DMS 273 (cell line): ENCODE data around the gene PALB2.
"Not testable (repeated sequence)": the region's sequence is repeated elsewhere in the genome, so short reads cannot be mapped to it uniquely, and the experiment has no call there.

Source experiments
- DNase-seq: peaks from one replicate; lab custom pipeline; 2025; ENCODE audit not compliant: unreplicated experiment; lab: John Stamatoyannopoulos, UW

PALB2 gene

DNA sequence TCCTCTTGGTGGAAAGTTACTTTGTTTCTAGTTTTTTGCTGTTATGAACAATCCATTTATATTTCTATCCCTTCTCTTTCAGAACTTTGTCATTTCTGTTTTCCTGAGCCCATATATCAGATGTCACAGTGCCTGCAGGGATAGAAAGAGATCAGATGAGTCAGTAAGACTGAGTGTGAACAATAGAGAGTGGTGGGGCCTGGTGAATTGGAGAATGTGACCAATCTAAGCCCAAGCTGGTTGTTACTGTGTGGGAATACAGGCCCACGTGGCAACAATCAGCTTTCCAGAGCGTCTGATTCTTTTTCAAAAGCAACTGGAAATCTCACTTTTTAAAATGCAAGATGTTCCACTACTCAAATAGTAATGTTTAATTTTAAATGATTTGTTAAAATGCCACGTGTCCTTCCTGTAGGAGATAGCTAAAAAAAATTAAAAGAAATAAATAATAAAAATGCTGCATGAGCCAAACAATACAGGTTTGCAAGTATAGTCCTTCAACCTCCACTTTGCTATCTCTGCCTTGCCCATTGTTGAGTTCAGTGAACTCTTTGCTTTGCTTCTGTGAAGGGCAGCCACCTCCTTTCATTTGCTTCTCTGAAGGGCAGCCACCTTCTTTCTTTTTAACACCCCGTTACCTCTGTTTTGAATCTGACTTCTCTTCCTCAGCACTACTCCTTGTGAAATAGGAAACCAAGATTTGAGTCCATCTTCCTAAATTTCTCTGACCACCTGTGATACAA lies 9.7 kb upstream of the PALB2 start:
- no peak for DNase-seq

DNA sequence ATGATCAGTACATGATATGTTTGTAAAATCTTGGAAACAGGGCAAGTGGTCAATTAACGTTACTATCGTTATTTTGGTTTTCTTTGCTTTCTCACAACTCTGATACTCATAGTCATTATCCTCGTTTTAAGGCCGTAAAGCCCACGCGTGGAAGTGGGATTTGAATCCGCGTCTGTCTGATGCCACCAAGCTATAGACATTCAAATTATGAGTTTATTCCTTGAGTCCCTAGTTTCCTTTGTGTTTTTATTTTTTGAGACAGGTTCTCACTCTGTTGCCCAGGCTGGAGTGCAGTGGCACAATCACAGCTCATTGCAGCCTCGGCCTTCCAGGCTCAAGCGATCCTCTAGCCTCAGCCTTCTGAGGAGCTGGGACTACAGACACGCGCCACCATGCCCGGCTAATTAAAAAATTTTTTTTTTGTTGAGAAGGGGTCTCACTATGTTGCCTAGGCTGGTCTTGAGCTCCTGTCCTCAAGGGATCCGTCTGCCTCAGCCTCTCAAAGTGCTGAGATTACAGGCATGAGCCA lies 1.2 kb upstream of the PALB2 start:
- DNase-seq, result no peak

DNA sequence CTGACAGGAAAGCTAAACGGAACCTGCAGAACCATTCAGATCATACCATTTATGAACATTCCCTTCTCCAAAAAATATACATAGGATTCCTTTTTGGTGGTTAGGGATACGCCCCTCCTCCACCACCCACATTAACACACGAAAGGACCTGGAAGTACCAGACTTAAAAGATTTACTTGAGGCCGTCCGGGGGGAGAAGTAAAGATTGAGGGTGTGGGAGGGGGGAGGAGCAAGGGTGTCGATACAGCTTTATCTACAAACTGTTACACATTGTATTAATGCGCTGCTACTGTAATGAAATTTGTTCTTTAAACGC lies 537 bp downstream of the PALB2 start:
- peak; percentile 54 for DNase-seq

DNA sequence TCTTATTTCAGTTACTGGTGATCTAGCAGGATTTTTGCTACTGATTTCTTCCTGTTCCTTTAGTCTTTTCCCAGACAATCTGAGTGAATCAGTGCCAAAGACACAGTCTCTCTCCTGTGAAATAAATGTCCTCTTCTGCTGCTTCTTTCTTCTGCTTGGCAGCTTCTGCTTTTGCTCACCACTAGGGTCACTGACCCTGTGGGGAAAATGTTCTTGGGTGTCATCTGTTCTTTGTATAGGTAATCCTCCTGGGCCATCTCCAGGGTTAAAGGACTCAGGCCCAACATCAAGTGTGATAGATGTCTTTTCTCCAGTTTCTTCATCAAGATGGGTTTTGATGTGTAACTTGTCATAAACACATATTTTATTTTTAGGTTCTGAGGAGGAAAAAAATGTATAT lies 5.2 kb downstream of the PALB2 start:
- no peak for DNase-seq

DNA sequence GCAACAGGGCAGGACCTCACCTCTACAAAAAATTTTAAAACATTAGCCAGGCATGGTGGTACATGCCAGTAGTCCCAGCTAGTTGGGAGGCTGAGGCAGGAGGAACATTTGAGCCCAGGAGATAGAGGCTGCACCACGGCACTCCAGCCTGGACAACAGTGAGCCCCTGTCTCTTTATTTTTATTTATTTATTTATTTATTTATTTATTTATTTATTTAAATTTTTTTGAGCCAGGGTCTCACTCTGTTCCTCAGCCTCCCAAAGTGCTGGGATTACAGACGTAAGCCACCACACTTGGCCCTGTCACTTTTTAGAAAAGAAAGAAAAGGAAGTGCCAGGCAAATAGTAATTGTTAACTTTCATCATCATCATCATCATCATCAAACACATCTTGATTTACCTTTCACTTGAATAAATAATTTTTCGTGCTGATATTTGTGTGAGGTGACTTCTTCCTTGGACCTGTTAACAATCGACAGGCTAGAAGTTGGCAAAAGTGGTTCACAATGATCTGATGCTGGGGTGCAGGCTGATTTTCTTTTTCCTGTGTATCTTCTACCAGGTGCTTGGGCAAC lies 6.6 kb downstream of the PALB2 start:
- DNase-seq, result no peak

DNA sequence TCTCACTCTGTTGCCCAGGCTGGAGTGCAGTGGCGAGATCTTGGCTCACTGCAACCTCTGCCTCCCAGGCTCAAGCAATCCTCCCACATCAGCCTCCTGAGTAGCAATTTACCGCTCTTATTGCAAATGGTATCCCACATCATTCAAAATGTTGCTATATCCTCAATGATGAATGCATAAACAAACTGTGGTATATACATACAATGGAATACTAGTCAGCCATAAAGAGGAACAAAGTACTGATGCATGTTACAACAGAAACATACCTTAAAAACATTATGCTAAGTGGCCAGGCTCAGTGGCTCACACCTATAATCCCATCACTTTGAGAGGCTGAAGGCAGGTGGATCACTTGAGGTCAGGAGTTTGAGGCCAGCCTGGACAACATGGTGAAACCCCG lies 9.2 kb downstream of the PALB2 start:
- DNase-seq, result not testable (repeated sequence)

DNA sequence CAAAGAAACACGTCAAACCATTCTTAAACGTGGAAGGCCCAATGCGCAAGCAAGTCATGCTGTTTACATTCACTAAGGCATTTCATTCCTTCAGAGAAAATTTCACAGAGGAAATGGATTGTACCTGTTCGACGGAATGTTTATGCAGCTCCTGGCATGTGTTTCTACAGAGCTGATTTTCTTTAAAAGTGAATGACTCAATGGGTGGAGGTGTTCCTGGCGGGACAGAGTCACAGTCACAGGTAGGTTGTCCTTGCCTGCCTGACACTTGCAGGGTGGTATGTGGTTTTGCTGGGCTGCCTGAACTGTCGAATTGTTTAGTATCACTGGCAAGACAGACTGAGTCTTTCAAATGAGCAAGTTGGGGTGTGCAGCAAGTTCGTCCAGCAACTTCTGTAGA lies 11.6 kb downstream of the PALB2 start:
- DNase-seq, result no peak

DNA sequence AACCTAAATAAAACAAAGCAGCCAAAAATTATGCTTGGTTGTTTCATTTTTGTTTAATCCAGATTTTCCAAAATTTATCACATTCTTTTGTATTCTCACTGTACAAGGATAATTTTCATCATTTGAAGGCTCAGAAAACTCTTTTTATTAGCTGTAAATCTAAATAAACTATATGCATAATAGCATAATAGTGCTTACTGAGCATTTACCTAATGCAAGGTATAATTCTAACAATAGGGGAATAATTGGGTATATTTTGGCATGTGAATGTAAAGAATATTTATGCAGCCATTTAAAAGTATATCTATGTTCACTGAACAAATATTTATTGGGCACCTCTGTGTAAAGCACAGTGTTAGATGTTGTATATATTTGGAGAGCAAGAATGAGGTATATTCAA lies 17.0 kb downstream of the PALB2 start:
- no peak for DNase-seq

DNA sequence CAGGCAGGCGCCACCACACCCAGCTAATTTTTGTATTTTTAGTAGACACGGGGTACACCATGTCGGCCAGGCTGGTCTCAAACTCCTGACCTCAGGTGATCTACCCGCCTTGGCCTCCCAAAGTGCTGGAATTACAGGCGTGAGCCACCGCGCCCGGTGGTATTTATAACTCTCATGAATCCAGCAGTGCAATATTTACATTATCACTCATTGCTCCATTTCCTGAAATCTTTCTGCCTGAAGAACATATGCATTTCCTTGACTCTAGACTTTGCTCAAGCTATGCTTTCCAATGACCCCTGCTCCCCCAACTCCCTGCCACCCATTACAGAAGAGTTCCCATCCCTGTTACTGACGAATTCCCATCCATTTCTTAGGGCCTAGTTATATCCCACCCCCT lies 25.3 kb downstream of the PALB2 start:
- DNase-seq, result no peak

DNA sequence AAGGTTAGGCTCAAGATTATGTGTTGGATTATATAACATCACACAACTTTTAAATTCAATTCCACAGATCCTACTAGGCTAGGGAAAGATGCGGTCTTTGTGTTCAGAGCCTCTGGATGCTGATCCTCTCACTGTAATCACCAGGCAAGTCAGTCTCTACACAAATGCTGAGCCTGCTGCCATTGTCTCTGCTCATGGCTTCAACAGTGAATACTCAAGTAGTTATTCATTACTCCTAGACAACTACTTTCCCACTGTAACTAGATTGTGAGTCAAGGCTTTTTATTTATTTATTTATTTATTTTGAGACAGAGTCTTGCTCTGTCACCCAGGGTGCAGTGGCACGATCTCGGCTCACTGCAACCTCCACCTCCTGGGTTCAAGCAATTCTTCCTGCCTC lies 29.2 kb downstream of the PALB2 start:
- no peak for DNase-seq

DNA sequence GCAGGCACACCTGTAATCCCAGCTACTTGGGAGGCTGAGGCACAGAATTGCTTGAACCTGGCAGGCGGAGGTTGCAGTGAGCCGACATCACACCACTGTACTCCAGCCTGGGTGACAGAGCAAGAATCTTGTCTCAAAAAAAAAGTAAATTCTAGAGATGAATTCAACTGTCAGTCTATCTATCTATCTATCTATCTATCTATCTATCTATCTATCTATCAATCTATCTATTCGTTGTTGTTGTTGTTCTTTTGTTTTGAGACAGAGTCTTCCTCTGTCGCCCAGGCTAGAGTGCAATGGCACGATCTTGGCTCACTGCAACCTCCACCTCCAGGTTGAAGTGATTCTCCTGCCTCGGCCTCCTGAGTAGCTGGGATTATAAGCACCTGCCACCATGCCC lies 30.2 kb downstream of the PALB2 start:
- DNase-seq, result not testable (repeated sequence)

DNA sequence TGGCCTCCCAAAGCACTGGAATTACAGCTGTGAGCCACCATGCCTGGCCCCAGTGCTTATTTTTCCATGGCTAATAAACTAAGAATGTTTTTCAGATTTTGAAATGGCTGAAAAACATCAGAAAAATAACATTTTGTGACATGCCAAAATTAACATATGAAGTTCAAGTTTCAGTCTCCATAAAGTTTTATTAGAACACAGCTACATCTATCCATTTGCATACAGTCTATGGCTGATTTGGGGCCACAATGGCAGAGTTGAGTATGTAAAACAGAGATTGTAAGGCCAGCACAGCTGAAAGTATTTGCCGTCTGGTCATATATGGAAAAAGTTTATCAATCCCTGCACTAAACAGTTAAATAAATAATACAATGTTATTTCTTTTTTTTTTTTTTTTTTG lies 31.2 kb downstream of the PALB2 start:
- no peak for DNase-seq

DNA sequence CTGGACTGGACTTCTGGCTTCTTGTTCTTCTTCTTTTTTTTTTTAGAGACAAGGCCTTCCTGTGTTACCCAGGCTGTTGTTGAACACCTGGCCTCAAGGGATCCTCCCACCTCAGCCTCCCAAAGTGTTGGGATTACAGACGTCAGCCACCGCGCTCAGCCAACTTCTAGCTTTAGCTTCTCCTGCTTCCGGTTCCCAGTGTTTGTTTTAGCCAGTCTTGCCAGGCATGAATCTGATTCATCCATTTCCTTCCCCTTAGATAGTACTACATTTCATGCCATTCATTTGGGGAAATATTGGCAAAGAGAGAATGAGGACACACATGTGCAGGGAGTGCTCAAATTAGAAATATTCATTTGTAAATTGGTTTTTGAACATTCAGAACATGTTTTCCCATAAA lies 32.9 kb downstream of the PALB2 start:
- no peak for DNase-seq

DNA sequence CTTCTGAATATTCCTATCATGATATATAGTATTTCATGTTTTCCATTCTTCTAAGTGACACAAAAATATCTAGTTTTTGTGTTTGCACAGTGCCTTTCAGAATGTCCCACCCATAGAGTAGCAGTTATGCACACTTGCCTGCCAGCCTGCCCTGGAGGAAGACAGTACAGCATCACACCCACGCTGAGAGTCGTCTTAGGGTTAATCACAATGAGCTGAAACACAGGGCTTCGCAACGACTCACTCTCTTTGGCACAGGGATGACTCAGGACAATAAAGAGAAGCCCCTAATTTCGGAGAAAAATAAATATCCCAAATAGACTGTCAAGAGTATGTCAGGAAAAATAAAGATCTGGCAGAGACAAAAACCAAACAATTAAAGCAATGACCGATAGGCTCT lies 33.4 kb downstream of the PALB2 start:
- no peak for DNase-seq

DNA sequence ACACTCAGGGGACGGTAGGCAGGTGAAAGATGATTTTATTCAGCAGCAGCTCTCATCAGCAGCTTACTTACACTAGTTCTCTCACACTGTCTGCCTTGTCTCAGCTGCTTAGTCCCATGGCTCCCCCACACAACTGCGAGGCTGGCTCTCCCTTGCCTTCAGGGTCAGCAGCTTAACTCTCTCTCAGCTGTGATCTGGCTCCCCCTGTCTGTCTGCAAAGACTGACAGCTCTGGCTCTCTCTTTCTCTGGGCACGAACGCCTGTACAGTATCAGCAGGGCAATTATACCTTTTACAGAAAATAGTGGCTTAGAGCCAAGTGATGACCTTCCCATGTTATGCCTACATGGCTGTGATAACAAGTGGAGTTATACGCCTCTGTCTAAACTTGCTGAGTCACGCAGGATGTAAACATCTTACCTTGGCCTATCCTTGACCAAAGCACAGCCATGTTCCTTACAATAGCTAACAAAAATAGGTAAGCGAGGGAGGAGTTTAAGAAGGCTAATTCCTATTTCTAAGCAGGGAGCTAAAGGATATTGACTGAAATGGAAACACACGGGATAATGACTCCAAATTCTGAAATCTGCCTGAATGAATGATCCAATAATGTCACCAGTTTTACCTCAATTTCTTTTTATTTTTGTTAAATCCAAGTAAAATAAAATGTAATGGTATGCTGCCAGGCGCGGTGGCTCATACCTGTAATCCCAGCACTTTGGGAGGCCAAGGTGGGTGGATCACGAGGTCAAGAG lies 43.9 kb downstream of the PALB2 start:
- peak; percentile 63 for DNase-seq

DNA sequence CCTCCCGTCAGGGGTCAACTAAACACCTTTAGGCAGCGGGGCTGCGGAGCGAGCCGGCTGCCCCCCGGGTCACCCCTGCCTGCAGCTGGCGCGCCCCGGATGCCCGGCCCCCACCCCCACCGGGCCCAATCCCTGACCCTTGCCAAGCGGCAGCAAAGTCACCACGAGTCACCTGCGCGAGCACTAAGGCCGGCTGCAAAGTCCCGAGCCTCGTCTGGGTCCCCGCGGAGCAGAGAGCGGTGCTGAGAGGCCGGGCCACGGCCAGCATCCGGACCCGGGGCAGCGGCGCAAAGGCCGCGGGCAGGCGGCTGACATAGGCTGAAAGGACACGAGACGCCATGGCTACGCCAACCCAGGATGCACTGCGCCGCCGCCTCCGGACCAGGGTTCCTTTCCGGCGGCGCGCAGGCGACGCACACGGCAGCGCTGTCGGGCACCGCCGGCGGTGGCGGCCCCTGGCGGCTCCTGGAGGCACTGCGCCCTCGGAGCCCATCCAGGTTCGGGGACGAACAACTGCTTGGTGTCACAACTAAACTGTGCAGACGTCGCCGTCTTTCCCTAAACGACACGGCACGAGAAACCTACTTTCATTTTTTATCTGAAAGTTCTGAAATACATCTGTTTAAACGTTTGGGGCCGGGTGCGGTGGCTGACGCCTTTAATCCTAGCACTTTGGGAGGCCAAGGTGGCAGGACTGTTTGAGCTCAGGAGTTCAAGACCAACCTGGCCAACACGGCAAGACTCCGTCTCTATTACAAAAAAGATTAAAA lies 45.0 kb downstream of the PALB2 start, which contains the start of gene NDUFAB1:
Gene NDUFAB1, minus strand, starts transcription at position 366 of the 770 bp plus-strand sequence. Its CDS starts 26 bp downstream, at position 340.
- peak; percentile 96 for DNase-seq

DNA sequence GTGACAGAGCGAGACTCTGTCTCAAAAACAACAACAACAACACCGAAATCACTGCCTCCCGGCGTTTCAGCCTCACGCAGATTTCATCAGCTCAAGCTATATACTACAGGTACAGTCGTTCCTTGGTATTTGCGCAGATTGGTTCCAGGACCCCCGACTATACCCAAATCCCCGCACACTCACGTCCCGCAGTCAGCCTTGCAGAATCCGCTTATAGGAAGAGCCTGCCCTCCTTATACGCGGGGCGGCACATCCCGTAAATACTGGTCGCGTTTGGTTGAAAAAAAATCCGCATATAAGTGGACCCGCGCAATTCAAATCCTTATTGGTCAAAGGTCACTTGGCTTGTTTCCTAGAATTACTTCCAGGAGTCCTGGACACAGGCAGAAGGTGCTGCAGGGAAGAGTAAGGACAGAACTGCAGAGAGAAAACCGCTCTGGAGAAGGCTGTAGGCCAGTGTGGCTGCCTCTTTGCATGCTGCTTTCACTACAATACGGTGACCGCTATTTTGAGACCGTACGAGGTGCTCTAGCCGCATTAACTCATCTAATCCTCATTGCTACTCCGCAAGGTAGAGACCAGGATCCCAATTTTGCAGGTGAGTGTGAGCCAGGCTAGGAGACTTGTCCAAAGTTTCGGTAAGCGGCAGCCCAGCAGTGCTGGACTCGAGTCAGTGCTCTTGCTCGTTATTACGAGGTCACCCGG lies 45.7 kb downstream of the PALB2 start:
- DNase-seq, result peak; percentile 40

DNA sequence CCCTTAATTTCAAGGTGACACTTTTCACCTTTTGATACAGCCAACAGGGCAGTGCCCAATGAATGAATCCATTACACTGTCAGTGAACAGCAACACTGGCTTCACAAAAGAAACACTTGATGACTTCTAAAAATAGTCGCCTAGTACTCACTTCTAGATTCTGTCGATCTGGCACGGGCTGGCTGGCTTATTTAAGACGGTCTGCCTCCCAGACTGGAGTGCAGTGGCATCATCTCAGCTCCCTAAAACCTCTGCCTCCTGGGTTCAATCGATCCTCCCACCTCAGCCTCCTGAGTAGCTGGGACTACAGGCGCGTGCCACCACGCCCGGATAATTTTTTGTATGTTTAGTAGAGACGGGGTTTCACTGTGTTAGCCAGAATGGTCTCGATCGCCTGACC lies 46.9 kb downstream of the PALB2 start:
- DNase-seq, result no peak

DNA sequence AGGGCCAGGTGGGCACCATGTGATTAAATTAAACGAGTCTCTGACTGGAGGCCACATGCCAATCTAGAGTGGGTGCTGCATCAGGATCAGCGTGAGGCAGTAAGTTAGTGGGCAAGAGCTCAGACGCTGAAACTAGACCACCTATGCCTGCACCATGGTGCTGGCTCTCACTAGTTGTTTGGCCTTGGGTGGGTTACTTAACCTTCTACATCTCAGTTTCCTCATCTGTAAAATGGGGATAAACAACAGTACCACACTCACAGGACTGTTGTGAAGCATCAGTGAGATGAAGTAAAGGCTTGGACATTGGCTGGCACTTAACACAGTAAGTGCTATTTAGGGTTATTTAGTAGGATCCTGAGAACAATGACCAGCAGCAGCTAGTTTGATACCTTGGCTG lies 50.9 kb downstream of the PALB2 start:
- DNase-seq, result no peak

DNA sequence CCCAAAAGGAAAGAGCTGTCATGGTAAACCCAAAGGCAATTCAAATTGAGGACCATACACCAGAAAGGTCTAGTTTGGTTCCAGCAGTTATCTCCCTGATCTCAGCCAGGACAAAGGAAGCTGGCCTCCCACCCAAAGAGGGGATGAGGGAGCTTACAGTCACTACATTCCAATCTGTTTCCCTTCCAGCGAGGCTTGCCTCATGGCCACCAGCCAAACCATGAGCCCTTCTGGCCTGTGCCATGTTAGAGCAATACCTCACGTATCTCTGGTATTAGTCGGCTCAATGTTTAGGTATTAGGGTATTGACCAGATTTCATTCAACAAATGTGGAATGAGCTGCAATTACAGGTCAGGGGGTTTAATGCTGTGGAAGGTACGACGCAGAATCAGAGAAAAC lies 53.4 kb downstream of the PALB2 start:
- DNase-seq, result no peak
